Breast epithelium (tissue), 4 donors: ENCODE measurements around the gene VPS33B. TPM values are rescaled to one million over a fixed set of nuclear protein-coding genes. Genes with fewer than 3 reads are reported as not detected.
"Not testable (repeated sequence)": the region's sequence is repeated elsewhere in the genome, so short reads cannot be mapped to it uniquely, and the experiment has no call there.

ENCODE experiments used
- DNase-seq, 2 donors: peaks; one replicate each; pipeline ENCODE4 v3.0.0-alpha.2; 2019; ENCODE audit warnings: low spot score in 2 of 2
- H3K27ac ChIP-seq, 2 donors: fragments of 200-600 bp; sonication (generic) in 1 of 2; one replicate each; pipeline ENCODE4 v1.5.1; 2016 to 2019; ENCODE audit warnings: mild to moderate bottlenecking in 1 of 2
- H3K27me3 ChIP-seq, 2 donors: fragments of 200-600 bp; sonication (generic) in 1 of 2; one replicate each; pipeline versions ENCODE4 v1.5.1 to v1.6.0; 2017 to 2019; ENCODE audit warnings: control low read depth in 1 of 2, mild to moderate bottlenecking in 1 of 2
- H3K36me3 ChIP-seq: fragments of 200-600 bp; one replicate; pipeline ENCODE4 v1.5.1; 2019
- H3K4me1 ChIP-seq, 2 donors: fragments of 200-600 bp; sonication (generic); one replicate each; pipeline ENCODE4 v1.5.1; 2016 to 2019; ENCODE audit warnings: control low read depth in 1 of 2
- H3K4me3 ChIP-seq, 3 donors: fragments of 200-600 bp; sonication (generic); 1 replicate in 2 of 3; 2 replicates in 1 of 3; pipeline ENCODE4 v1.5.1; 2016 to 2019; ENCODE audit warnings: mild to moderate bottlenecking in 3 of 3, moderate library complexity in 2 of 3
- H3K9me3 ChIP-seq, 2 donors: fragments of 200-600 bp; sonication (generic) in 1 of 2; one replicate each; pipeline ENCODE4 v1.5.1; 2016 to 2019; ENCODE audit warnings: control low read depth in 1 of 2
- CTCF ChIP-seq, 3 donors: fragments of 450-650 bp; IDR thresholded peaks; one replicate each; pipeline ENCODE4 v1.5.1; 2016 to 2017; ENCODE audit warnings: antibody characterized with exemption in 3 of 3, mild to moderate bottlenecking in 3 of 3, moderate library complexity in 3 of 3
- POLR2A ChIP-seq: fragments of 450-650 bp; IDR thresholded peaks from one replicate; pipeline ENCODE4 v1.6.1; 2016; ENCODE audit warnings: antibody characterized with exemption, mild to moderate bottlenecking, moderate library complexity
- POLR2AphosphoS5 ChIP-seq, 3 donors: sonication (generic); formaldehyde crosslinking; IDR thresholded peaks; one replicate each; pipeline ENCODE4 v1.6.1; 2017; ENCODE audit warnings: antibody characterized with exemption in 3 of 3
- intact Hi-C: fragments of 100-400 bp; cut with DNase I; formaldehyde crosslinking; loops from one replicate; pipeline ENCODE4 v1.15.1; 2023; ENCODE audit warnings: low total_unique reads
- total RNA-seq, 3 donors: library from RNA; depleted of rRNA; stranded (reverse); fragments of >200 nt; gene quantifications; one replicate each; pipeline ENCODE4 v1.1.0, GENCODE V29; 2016

The VPS33B gene
- total RNA-seq, 3 donors from 2014 or later = 8.8 to 10.7 (median 9.0) TPM

DNA sequence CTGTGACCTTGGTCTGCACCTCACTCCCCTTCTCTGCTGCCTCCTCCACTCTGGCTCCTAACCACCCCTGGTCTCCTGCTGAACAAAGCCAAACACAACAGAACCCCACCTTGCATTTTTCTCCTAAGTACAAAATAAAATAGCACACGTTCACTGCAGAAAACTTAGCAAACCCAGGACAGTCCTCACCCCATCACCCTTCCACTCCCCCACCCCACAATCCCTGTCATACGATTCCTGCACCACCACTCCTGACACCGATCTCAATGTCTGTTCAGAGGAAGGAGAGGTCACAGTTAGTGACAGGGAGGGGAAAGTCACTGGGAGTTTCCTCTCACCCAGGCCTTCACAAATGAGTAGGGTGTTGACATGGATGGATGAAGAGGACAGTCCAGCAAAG lies 4.2 kb downstream of the VPS33B start:
- Histone ChIP-seq H3K36me3 (no peaks in the 10 kb centered on the region), H3K27me3 (no peaks in the 10 kb centered on the region), H3K9me3 (no peaks in the 10 kb centered on the region), H3K27ac (no peak overlapping the region), H3K4me1 (no peaks in the 10 kb centered on the region), H3K4me3 (no peak overlapping the region)
- intact Hi-C loops = no loop called here
- DNase-seq = no peak
- TF ChIP-seq CTCF (IDR thresholded peaks at IDR 0.05) (no peak), POLR2A (no peak), POLR2AphosphoS5 (IDR thresholded peaks at IDR 0.05) (no peak)

GRCh38 chr15:91017716-91018115 lies 4.7 kb downstream of the VPS33B start:
- Histone ChIP-seq H3K36me3 (no peaks in the 10 kb centered on the region), H3K27me3 (no peaks in the 10 kb centered on the region), H3K27ac (no peak overlapping the region), H3K4me1 (no peaks in the 10 kb centered on the region), H3K4me3 (no peak overlapping the region), H3K9me3 (no peaks in the 10 kb centered on the region)
- no peak for DNase-seq
- intact Hi-C loops = no loop called here
- TF ChIP-seq CTCF (IDR thresholded peaks at IDR 0.05) (no peak), POLR2AphosphoS5 (IDR thresholded peaks at IDR 0.05) (no peak), POLR2A (no peak)

GRCh38 chr15:91013701-91014100 lies 8.7 kb downstream of the VPS33B start:
- H3K9me3 ChIP-seq, H3K4me1 ChIP-seq, DNase-seq, H3K27ac ChIP-seq, intact Hi-C loops, H3K4me3 ChIP-seq, H3K27me3 ChIP-seq, H3K36me3 ChIP-seq: not testable (repeated sequence)

DNA sequence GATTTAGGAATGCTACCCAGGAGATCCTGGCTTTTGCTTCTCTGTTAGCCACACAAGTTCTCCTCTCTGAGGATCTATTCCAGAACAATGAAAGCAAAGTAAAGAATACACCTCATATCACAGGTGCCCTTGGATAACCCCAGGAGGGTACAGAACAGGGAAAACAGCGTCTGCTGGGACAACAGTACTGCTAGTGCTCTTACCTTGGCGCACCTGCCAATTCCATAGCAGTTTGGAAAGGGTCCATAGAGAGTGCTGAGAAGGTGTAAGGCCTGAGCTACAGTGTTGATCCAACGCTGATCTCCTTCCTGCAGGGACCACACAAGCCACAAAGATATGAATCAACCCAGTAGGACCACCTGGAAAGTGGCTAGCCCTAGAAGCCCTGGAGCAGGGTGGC lies 15.1 kb downstream of the VPS33B start:
- Histone ChIP-seq H3K9me3 (no peaks in the 10 kb centered on the region), H3K4me1 (no peaks in the 10 kb centered on the region), H3K27me3 (no peaks in the 10 kb centered on the region), H3K36me3 (peaks cover 20% of the 10 kb centered on the region), H3K4me3 (no peak overlapping the region), H3K27ac (no peak overlapping the region)
- TF ChIP-seq POLR2A (no peak), POLR2AphosphoS5 (IDR thresholded peaks at IDR 0.05) (no peak), CTCF (IDR thresholded peaks at IDR 0.05) (no peak)
- DNase-seq = no peak
- intact Hi-C loops = no loop called here

DNA sequence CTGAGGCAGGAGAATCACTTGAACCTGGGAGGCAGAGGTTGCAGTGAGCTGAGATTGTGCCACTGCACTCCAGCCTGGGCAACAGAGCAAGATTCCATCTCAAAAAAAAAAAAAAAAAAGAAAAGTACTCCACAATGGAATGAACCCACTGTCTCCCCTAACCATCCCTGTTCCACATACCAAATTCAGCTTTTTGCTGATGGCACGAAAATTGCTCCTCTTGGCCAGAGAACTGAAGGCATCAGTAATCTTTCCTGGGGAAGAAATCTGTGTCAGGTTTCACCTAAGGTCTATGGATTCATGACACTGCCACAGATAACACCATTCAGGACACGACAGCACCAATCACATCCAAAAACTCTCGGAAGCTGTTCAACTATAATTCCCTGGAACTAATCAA lies 21.2 kb downstream of the VPS33B start:
- Histone ChIP-seq H3K36me3 (peaks cover 9% of the 10 kb centered on the region), H3K27me3 (no peaks in the 10 kb centered on the region), H3K27ac (no peak overlapping the region), H3K4me1 (no peaks in the 10 kb centered on the region), H3K9me3 (no peaks in the 10 kb centered on the region), H3K4me3 (no peak overlapping the region)
- TF ChIP-seq CTCF (IDR thresholded peaks at IDR 0.05) = no peak
- no peak for TF ChIP-seq POLR2AphosphoS5 (IDR thresholded peaks at IDR 0.05)
- TF ChIP-seq POLR2A = no peak
- intact Hi-C loops = no loop called here
- DNase-seq = no peak

- Histone ChIP-seq H3K36me3 (peaks cover 6% of the 10 kb centered on the region), H3K27me3 (no peaks in the 10 kb centered on the region), H3K9me3 (no peaks in the 10 kb centered on the region), H3K4me1 (no peaks in the 10 kb centered on the region), H3K27ac (no peak overlapping the region), H3K4me3 (no peak overlapping the region)
- DNase-seq = no peak
- TF ChIP-seq POLR2A (no peak), POLR2AphosphoS5 (IDR thresholded peaks at IDR 0.05) (no peak), CTCF (IDR thresholded peaks at IDR 0.05) (no peak)
- intact Hi-C loops = no loop called here
Measured at GRCh38 chr15:90998737-90999136, 23.7 kb downstream of the VPS33B start.
